ENCODE measurements around the gene SIGLEC7. TPM values are rescaled to one million over a fixed set of nuclear protein-coding genes. Genes with fewer than 3 reads are reported as not detected.

SIGLEC7 gene
- total and polyA plus RNA-seq, 4 donors: 0.60 to 2.0 (median 1.2) TPM

GRCh38 chr19:51179256-51179655, 37.2 kb downstream of the SIGLEC7 start:
- no CpG with 5 or more reads among the region's 1 CpG for WGBS (ENCODE audit: insufficient coverage)
- peaks cover 4% of the 10 kb centered on the region for H3K27me3 ChIP-seq (ENCODE audit: control insufficient read depth, insufficient read depth, low read length)
- no peak overlapping the region for H3K27ac ChIP-seq (ENCODE audit: low read depth, low read length)
- no peak overlapping the region for H3K4me3 ChIP-seq (ENCODE audit: low read depth, low read length)
- no peaks in the 10 kb centered on the region for H3K36me3 ChIP-seq (ENCODE audit: control insufficient read depth, insufficient read depth, low read length)
- peak in 1 of 6 donors; percentile 50 for DNase-seq (ENCODE audit: low read depth in 4 of 6, low spot score in 6 of 6)
- peaks cover 3% of the 10 kb centered on the region for H3K4me1 ChIP-seq (ENCODE audit: control insufficient read depth, insufficient read depth, low read length)
- H3K9me3 ChIP-seq (ENCODE audit: control insufficient read depth, insufficient read depth, low read length): no peaks in the 10 kb centered on the region

DNA sequence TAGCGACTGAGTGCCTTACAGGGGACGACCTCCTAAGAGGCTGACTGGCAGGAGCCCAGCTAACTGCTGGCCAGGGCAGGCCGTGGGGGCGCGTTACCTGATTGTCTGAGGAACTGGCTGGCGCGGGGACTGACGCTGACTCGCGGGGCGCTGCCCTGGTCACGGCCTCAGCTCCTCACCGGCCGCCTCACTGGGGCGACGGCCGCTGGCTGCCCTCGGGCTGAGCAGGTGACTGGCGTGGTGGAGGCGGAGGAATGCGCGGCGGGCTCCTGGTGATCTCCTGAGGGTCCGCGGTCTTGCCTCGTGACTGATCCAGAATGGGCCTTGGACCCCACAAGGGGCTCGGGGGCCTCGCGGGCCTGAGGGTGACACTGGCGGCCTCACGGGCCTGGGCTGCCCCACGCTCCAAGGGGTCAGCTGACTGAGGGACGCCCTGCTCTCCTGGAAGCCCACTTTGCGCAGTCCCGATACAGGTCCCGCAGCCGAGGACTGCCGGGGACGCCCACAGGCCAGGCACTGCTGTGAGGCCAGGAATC, 39.3 kb downstream of the SIGLEC7 start:
- Histone ChIP-seq H3K4me1 (ENCODE audit: control insufficient read depth, insufficient read depth, low read length) (peaks cover 3% of the 10 kb centered on the region), H3K36me3 (ENCODE audit: control insufficient read depth, insufficient read depth, low read length) (no peaks in the 10 kb centered on the region), H3K27me3 (ENCODE audit: control insufficient read depth, insufficient read depth, low read length) (peaks cover 4% of the 10 kb centered on the region), H3K27ac (ENCODE audit: low read depth, low read length) (no peak overlapping the region), H3K9me3 (ENCODE audit: control insufficient read depth, insufficient read depth, low read length) (no peaks in the 10 kb centered on the region), H3K4me3 (ENCODE audit: low read depth, low read length) (no peak overlapping the region)
- no peak for DNase-seq (ENCODE audit: low read depth in 4 of 6, low spot score in 6 of 6)
- 90% methylated on average over 39 of the region's 39 CpGs for WGBS (ENCODE audit: insufficient coverage)

DNA sequence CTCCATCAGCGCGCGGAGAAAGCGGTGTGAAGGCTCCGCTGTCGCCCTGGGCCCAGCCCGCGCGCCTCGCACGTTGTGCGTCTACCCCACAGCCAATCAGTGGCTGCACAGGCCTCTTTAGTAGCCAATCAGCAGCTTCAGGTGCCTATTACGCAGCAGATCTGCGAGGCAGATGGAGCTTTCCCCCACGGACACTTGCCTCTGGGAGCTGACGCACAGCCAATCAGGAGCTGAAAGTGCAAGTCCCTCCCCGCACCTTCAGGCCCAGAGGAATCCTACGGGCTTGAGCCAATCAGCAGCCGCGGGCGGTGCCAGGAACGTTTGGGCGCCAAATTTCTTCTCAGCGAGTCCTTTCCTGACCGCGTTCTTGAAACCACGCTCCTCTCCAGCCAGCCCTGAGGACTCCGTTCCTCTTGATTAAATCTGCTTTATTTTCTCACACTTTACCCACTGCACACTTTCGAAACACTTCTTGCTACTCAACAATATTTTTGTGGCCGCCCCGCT, 39.9 kb downstream of the SIGLEC7 start:
- H3K9me3 ChIP-seq (ENCODE audit: control insufficient read depth, insufficient read depth, low read length): no peaks in the 10 kb centered on the region
- H3K4me1 ChIP-seq (ENCODE audit: control insufficient read depth, insufficient read depth, low read length): peaks cover 3% of the 10 kb centered on the region
- H3K4me3 ChIP-seq (ENCODE audit: low read depth, low read length): no peak overlapping the region
- DNase-seq (ENCODE audit: low read depth in 4 of 6, low spot score in 6 of 6): peak in 1 of 6 donors; percentile 40
- no peaks in the 10 kb centered on the region for H3K36me3 ChIP-seq (ENCODE audit: control insufficient read depth, insufficient read depth, low read length)
- no peaks in the 10 kb centered on the region for H3K27me3 ChIP-seq (ENCODE audit: control insufficient read depth, insufficient read depth, low read length)
- WGBS (ENCODE audit: insufficient coverage): 50% methylated on average over 29 of the region's 31 CpGs
- H3K27ac ChIP-seq (ENCODE audit: low read depth, low read length): no peak overlapping the region

GRCh38 chr19:51183629-51184028, 41.5 kb downstream of the SIGLEC7 start:
- no peak overlapping the region for H3K27ac ChIP-seq (ENCODE audit: low read depth, low read length)
- H3K36me3 ChIP-seq (ENCODE audit: control insufficient read depth, insufficient read depth, low read length): no peaks in the 10 kb centered on the region
- no peak overlapping the region for H3K4me3 ChIP-seq (ENCODE audit: low read depth, low read length)
- peaks cover 3% of the 10 kb centered on the region for H3K4me1 ChIP-seq (ENCODE audit: control insufficient read depth, insufficient read depth, low read length)
- H3K27me3 ChIP-seq (ENCODE audit: control insufficient read depth, insufficient read depth, low read length): no peaks in the 10 kb centered on the region
- H3K9me3 ChIP-seq (ENCODE audit: control insufficient read depth, insufficient read depth, low read length): no peaks in the 10 kb centered on the region
- 84% methylated on average over 8 of the region's 8 CpGs for WGBS (ENCODE audit: insufficient coverage)
- no peak for DNase-seq (ENCODE audit: low read depth in 4 of 6, low spot score in 6 of 6)

DNA sequence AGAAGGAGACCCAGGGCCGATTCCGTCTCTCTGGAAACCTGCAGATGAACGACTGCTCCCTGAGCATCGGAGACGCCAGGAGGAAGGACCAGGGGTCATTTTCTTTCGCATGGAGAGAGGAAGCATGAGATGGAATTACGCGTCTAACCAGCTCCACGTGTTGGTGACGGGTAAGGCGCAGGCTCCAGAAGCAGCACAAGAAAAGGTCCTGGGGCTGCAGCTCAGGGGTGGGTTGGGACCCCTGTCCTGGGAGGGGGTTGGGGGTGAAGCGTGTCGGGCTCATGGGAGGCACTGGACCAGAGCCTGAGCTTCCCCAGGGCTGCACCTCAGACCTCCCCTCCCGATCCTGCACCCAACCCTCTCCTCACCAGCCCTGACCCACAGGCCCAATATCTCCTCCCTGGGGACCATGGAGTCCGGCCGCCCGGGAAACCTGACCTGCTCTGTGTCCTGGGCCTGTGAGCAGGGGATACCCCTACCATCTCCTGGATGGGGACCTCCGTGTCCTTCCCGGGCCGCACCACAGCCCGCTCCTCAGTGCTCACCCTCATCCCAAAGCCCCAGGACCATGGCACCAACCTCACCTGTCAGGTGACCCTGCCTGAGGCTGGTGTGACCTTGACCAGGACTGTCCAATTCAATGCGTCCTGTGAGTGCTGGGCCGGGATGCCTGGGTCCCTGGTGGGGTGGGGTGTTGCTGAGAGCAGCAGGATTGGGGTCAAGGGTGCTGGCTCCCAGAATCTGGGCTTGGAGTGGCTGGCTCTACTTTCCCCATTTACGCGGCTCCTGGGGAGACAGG, 43.2 kb downstream of the SIGLEC7 start:
- H3K4me1 ChIP-seq (ENCODE audit: control insufficient read depth, insufficient read depth, low read length): no peaks in the 10 kb centered on the region
- WGBS (ENCODE audit: insufficient coverage): 90% methylated on average over 21 of the region's 25 CpGs
- no peak overlapping the region for H3K27ac ChIP-seq (ENCODE audit: low read depth, low read length)
- no peaks in the 10 kb centered on the region for H3K36me3 ChIP-seq (ENCODE audit: control insufficient read depth, insufficient read depth, low read length)
- H3K4me3 ChIP-seq (ENCODE audit: low read depth, low read length): no peak overlapping the region
- no peaks in the 10 kb centered on the region for H3K9me3 ChIP-seq (ENCODE audit: control insufficient read depth, insufficient read depth, low read length)
- no peaks in the 10 kb centered on the region for H3K27me3 ChIP-seq (ENCODE audit: control insufficient read depth, insufficient read depth, low read length)
- DNase-seq (ENCODE audit: low read depth in 4 of 6, low spot score in 6 of 6): no peak

DNA sequence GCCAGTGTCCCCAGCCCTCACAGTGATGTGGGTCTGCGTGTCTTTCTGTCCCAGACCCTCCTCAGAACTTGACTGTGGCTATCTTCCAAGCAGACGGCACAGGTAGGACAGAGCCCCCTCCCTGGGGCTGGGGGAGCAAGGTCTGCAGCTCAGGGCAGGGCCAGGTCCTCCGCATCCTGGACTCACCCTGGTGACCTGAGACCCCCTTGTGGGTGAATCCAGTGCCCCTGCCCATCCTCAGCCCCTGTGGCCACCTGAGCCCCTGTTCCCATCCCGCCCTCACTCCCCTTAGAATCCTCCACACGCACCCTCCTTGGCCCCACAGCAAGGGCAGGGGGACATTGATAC, 43.7 kb downstream of the SIGLEC7 start:
- H3K4me1 ChIP-seq (ENCODE audit: control insufficient read depth, insufficient read depth, low read length): no peaks in the 10 kb centered on the region
- H3K36me3 ChIP-seq (ENCODE audit: control insufficient read depth, insufficient read depth, low read length): no peaks in the 10 kb centered on the region
- H3K27me3 ChIP-seq (ENCODE audit: control insufficient read depth, insufficient read depth, low read length): no peaks in the 10 kb centered on the region
- no peak overlapping the region for H3K4me3 ChIP-seq (ENCODE audit: low read depth, low read length)
- no peaks in the 10 kb centered on the region for H3K9me3 ChIP-seq (ENCODE audit: control insufficient read depth, insufficient read depth, low read length)
- DNase-seq (ENCODE audit: low read depth in 4 of 6, low spot score in 6 of 6): no peak
- no peak overlapping the region for H3K27ac ChIP-seq (ENCODE audit: low read depth, low read length)
- WGBS (ENCODE audit: insufficient coverage): 69% methylated on average over 5 of the region's 5 CpGs

GRCh38 chr19:51186323-51186722, 44.2 kb downstream of the SIGLEC7 start:
- 68% methylated on average over 8 of the region's 13 CpGs for WGBS (ENCODE audit: insufficient coverage)
- no peaks in the 10 kb centered on the region for H3K27me3 ChIP-seq (ENCODE audit: control insufficient read depth, insufficient read depth, low read length)
- no peak for DNase-seq (ENCODE audit: low read depth in 4 of 6, low spot score in 6 of 6)
- H3K36me3 ChIP-seq (ENCODE audit: control insufficient read depth, insufficient read depth, low read length): no peaks in the 10 kb centered on the region
- no peaks in the 10 kb centered on the region for H3K4me1 ChIP-seq (ENCODE audit: control insufficient read depth, insufficient read depth, low read length)
- H3K27ac ChIP-seq (ENCODE audit: low read depth, low read length): no peak overlapping the region
- H3K4me3 ChIP-seq (ENCODE audit: low read depth, low read length): no peak overlapping the region
- no peaks in the 10 kb centered on the region for H3K9me3 ChIP-seq (ENCODE audit: control insufficient read depth, insufficient read depth, low read length)

DNA sequence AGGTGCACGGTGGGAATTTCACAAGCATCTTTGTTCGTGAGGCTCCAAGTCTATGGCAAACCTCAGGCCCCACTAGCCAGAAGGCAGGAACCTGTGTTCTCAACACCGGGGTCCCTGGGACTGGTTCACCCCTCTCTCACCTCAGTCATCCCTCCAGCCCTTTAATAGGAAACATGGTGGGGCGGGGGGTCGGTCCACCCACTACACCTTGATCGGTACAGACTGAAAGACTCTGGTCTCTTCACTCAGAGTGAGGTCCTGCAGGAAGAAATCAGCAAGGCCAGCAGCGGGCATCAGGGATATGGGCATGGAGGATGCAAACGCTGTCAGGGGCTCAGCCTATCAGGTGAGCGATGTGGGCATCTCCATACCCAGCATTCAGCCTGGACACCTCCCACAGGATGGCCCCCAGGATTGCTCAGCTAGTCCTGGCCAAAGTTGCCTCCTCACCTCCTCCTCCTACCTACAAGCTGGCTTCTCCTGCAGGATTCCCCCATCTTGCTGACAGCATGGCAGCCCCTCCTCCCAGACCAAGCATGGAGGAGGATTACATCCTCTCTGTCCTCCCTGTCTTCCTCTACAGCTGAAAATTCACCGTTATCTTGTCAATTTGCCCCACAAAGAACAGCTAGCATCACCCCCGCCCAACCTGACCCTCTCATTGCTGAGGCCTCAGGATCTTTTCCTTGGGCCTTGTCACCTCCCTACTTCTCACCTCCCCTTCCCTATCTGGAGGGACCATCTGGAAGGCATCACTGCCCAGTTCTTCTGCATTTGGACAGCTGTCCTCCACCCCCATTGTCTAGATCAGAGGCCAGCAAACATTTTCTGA, 45.5 kb downstream of the SIGLEC7 start:
- DNase-seq (ENCODE audit: low read depth in 4 of 6, low spot score in 6 of 6): no peak
- H3K9me3 ChIP-seq (ENCODE audit: control insufficient read depth, insufficient read depth, low read length): no peaks in the 10 kb centered on the region
- no peaks in the 10 kb centered on the region for H3K27me3 ChIP-seq (ENCODE audit: control insufficient read depth, insufficient read depth, low read length)
- WGBS (ENCODE audit: insufficient coverage): 89% methylated on average over 11 of the region's 11 CpGs
- no peaks in the 10 kb centered on the region for H3K4me1 ChIP-seq (ENCODE audit: control insufficient read depth, insufficient read depth, low read length)
- H3K4me3 ChIP-seq (ENCODE audit: low read depth, low read length): no peak overlapping the region
- no peaks in the 10 kb centered on the region for H3K36me3 ChIP-seq (ENCODE audit: control insufficient read depth, insufficient read depth, low read length)
- no peak overlapping the region for H3K27ac ChIP-seq (ENCODE audit: low read depth, low read length)

- Histone ChIP-seq H3K4me1 (ENCODE audit: control insufficient read depth, insufficient read depth, low read length) (no peaks in the 10 kb centered on the region), H3K36me3 (ENCODE audit: control insufficient read depth, insufficient read depth, low read length) (no peaks in the 10 kb centered on the region), H3K27ac (ENCODE audit: low read depth, low read length) (no peak overlapping the region), H3K9me3 (ENCODE audit: control insufficient read depth, insufficient read depth, low read length) (no peaks in the 10 kb centered on the region), H3K4me3 (ENCODE audit: low read depth, low read length) (no peak overlapping the region), H3K27me3 (ENCODE audit: control insufficient read depth, insufficient read depth, low read length) (no peaks in the 10 kb centered on the region)
- no CpG with 5 or more reads among the region's 2 CpGs for WGBS (ENCODE audit: insufficient coverage)
- no peak for DNase-seq (ENCODE audit: low read depth in 4 of 6, low spot score in 6 of 6)
Measured at GRCh38 chr19:51188227-51188559, 46.1 kb downstream of the SIGLEC7 start.

Data from spinal cord (tissue), 10 donors.